ENCODE measurements around the gene COL12A1.

DNA sequence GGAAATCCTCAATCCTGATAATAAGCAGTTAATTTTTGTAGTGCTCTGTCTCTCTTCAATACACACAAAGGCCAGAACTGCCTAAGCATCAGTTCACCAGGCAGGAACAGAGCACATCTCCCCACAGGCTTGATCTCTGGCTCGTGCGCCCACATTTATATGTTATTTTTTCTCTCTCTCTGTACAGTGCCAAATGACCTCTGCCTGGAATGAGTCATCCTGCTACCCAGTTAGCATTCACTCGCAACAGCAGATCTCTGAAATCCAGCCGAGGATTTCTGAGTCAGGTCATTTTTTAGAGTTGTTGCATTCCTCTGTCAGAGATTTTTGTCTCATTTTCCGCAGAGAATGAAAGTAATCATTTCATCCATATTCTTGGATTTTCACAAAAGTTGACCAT lies 107.1 kb downstream of the COL12A1 start:
- TF ChIP-seq, protein P1, sequence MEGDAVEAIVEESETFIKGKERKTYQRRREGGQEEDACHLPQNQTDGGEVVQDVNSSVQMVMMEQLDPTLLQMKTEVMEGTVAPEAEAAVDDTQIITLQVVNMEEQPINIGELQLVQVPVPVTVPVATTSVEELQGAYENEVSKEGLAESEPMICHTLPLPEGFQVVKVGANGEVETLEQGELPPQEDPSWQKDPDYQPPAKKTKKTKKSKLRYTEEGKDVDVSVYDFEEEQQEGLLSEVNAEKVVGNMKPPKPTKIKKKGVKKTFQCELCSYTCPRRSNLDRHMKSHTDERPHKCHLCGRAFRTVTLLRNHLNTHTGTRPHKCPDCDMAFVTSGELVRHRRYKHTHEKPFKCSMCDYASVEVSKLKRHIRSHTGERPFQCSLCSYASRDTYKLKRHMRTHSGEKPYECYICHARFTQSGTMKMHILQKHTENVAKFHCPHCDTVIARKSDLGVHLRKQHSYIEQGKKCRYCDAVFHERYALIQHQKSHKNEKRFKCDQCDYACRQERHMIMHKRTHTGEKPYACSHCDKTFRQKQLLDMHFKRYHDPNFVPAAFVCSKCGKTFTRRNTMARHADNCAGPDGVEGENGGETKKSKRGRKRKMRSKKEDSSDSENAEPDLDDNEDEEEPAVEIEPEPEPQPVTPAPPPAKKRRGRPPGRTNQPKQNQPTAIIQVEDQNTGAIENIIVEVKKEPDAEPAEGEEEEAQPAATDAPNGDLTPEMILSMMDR (optimal IDR thresholded peaks at IDR 0.05 in 1 of 3, IDR thresholded peaks at IDR 0.05 in 1 of 3, conservative IDR thresholded peaks at IDR 0.05 in 1 of 3; ENCODE audit: extremely low read depth in 1 of 3, insufficient read depth in 2 of 3, low read length in 3 of 3), result no peak
- TF ChIP-seq EZH2 (IDR thresholded peaks at IDR 0.05; ENCODE audit: low read length), result no peak

Data from keratinocyte (primary cell).